NK-92 (cell line): ENCODE data around the gene ARHGAP24.

Experiments
- DNase-seq: peaks from one replicate; lab custom pipeline; 2025; ENCODE audit not compliant: unreplicated experiment; lab: John Stamatoyannopoulos, UW

Gene ARHGAP24

GRCh38 chr4:85774489-85774888 is 299.5 kb downstream of the ARHGAP24 start:
- DNase-seq: no peak

- no peak for DNase-seq
Observed at GRCh38 chr4:85776096-85776495, 301.1 kb downstream of the ARHGAP24 start.

- DNase-seq: no peak
Observed at GRCh38 chr4:85776579-85776978, 301.6 kb downstream of the ARHGAP24 start.

GRCh38 chr4:85777908-85778631 is 303.1 kb downstream of the ARHGAP24 start:
- DNase-seq: no peak

GRCh38 chr4:85778632-85779131 is 303.7 kb downstream of the ARHGAP24 start:
- DNase-seq: no peak

GRCh38 chr4:85779165-85779564 is 304.2 kb downstream of the ARHGAP24 start:
- DNase-seq: no peak

- no peak for DNase-seq
Observed at GRCh38 chr4:85780664-85781063, 305.7 kb downstream of the ARHGAP24 start.

- no peak for DNase-seq
Observed at GRCh38 chr4:85783483-85783882, 308.5 kb downstream of the ARHGAP24 start.

- DNase-seq: no peak
Observed at GRCh38 chr4:85783900-85784299, 308.9 kb downstream of the ARHGAP24 start.

- no peak for DNase-seq
Observed at GRCh38 chr4:85784348-85784747, 309.4 kb downstream of the ARHGAP24 start.

- DNase-seq: no peak
Observed at GRCh38 chr4:85784947-85785346, 310.0 kb downstream of the ARHGAP24 start.

- DNase-seq: no peak
Observed at GRCh38 chr4:85787133-85787532, 312.2 kb downstream of the ARHGAP24 start.

- no peak for DNase-seq
Observed at GRCh38 chr4:85788604-85789003, 313.7 kb downstream of the ARHGAP24 start.

GRCh38 chr4:85789241-85789640 is 314.3 kb downstream of the ARHGAP24 start:
- no peak for DNase-seq

- DNase-seq: no peak
Observed at GRCh38 chr4:85790582-85790981, 315.6 kb downstream of the ARHGAP24 start.

- DNase-seq: no peak
Observed at GRCh38 chr4:85792376-85793232, 317.7 kb downstream of the ARHGAP24 start.

GRCh38 chr4:85793233-85793585 is 318.3 kb downstream of the ARHGAP24 start:
- no peak for DNase-seq

GRCh38 chr4:85798012-85798770 is 323.2 kb downstream of the ARHGAP24 start:
- no peak for DNase-seq

- no peak for DNase-seq
Observed at GRCh38 chr4:85803856-85804255, 328.9 kb downstream of the ARHGAP24 start.

GRCh38 chr4:85805891-85806290 is 330.9 kb downstream of the ARHGAP24 start:
- DNase-seq: no peak

GRCh38 chr4:85806334-85806733 is 331.4 kb downstream of the ARHGAP24 start:
- DNase-seq: no peak
